ENCODE results near the gene DIO1.

DNA sequence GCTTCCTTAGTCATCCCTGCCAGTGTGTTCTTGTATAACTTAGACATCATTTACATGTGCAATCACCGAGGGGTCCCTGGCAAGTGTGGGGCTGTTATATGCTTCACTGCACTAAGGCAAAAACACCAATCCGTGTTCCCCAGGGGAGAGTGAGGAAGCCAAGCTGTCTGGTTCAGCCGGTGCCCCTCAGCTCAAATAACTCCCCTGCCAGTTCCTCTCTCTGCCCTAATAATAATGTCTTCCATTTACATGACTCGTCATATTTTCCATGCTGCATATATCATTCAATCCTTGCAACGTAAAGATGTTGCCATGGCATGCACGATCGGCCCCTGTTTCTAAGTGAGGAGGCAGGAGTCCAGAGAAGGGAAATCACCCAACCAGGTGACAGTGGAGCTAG is 31.5 kb upstream of the DIO1 start:
- TF ChIP-seq POLR2A (IDR thresholded peaks at IDR 0.05) = no peak
- TF ChIP-seq, protein P1, sequence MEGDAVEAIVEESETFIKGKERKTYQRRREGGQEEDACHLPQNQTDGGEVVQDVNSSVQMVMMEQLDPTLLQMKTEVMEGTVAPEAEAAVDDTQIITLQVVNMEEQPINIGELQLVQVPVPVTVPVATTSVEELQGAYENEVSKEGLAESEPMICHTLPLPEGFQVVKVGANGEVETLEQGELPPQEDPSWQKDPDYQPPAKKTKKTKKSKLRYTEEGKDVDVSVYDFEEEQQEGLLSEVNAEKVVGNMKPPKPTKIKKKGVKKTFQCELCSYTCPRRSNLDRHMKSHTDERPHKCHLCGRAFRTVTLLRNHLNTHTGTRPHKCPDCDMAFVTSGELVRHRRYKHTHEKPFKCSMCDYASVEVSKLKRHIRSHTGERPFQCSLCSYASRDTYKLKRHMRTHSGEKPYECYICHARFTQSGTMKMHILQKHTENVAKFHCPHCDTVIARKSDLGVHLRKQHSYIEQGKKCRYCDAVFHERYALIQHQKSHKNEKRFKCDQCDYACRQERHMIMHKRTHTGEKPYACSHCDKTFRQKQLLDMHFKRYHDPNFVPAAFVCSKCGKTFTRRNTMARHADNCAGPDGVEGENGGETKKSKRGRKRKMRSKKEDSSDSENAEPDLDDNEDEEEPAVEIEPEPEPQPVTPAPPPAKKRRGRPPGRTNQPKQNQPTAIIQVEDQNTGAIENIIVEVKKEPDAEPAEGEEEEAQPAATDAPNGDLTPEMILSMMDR (IDR thresholded peaks at IDR 0.05) = no peak
